ENCODE results near the gene LAG3. TPM values are rescaled to one million over a fixed set of nuclear protein-coding genes. Genes with fewer than 3 reads are reported as not detected.

LAG3 gene
- total RNA-seq, 1 experiment from 2014 or later, result 2.6 TPM

GRCh38 chr12:6795088-6795487 lies 22.8 kb downstream of the LAG3 start:
- CTCF ChIA-PET, result interaction anchor here (1.6 kb wide), 1 partner anchor 30 kb away, joined by 6 read pairs; no protein-coding TSS in a partner anchor
- peaks cover 27% of the 10 kb centered on the region for H3K27me3 Mint-ChIP-seq (ENCODE audit: low read depth)
- H3K36me3 Mint-ChIP-seq, result no peaks in the 10 kb centered on the region
- H3K4me1 Mint-ChIP-seq, result peaks cover 7% of the 10 kb centered on the region
- DNase-seq (ENCODE audit: low spot score), result no peak
- H3K4me3 Mint-ChIP-seq, result no peak overlapping the region
- H3K27ac Mint-ChIP-seq, result no peak overlapping the region
- no peak for ATAC-seq
- no peak for TF ChIP-seq MLX (CRISPR knock-in tag; IDR thresholded peaks at IDR 0.05)
- TF ChIP-seq KAT7 (CRISPR knock-in tag; IDR thresholded peaks at IDR 0.05; ENCODE audit: borderline replicate concordance), result no peak
- TF ChIP-seq, protein P1, sequence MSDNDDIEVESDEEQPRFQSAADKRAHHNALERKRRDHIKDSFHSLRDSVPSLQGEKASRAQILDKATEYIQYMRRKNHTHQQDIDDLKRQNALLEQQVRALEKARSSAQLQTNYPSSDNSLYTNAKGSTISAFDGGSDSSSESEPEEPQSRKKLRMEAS (CRISPR knock-in tag; IDR thresholded peaks at IDR 0.05), result no peak
- H3K9me3 Mint-ChIP-seq, result no peaks in the 10 kb centered on the region
- POLR2A ChIA-PET, result interaction anchor here (1.2 kb wide), 1 partner anchor 24 kb away, joined by 4 read pairs; no protein-coding TSS in a partner anchor

DNA sequence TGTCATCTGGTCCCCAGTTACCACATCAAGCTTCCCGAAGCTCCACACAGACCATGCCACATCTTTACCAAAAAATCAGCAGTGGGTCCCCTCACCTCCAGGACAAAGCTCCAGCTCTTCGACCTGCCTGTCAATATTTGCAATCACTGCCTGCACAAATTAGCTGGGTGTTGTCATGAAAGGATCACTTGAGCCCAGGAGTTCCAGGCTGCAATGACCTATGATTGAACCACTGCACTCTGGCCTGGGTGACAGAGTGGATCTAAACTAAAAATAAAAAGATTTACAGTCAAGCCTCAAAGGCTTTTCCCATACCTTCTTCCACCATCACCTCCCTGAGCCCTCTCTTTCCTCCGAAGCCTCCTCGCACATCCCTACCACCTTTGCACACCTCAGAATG lies 24.3 kb downstream of the LAG3 start:
- ATAC-seq (no peak), DNase-seq (ENCODE audit: low spot score) (no peak)
- Mint-ChIP-seq H3K4me1 (peaks cover 7% of the 10 kb centered on the region), H3K27ac (no peak overlapping the region), H3K9me3 (no peaks in the 10 kb centered on the region), H3K36me3 (no peaks in the 10 kb centered on the region), H3K4me3 (no peak overlapping the region), H3K27me3 (ENCODE audit: low read depth) (peaks cover 27% of the 10 kb centered on the region)
- ChIA-PET CTCF (interaction anchor here (1.0 to 1.6 kb wide), 2 partner anchors 28 to 30 kb away, joined by 5 to 6 read pairs; partner anchors contain the start of gene PTMS), POLR2A (interaction anchor here (1.2 kb wide), 1 partner anchor 25 kb away, joined by 4 read pairs; no protein-coding TSS in a partner anchor)
- TF ChIP-seq ZNF219 (CRISPR knock-in tag; IDR thresholded peaks at IDR 0.05; ENCODE audit: borderline replicate concordance), result no peak
- TF ChIP-seq AFF4 (CRISPR knock-in tag; IDR thresholded peaks at IDR 0.05; ENCODE audit: borderline replicate concordance), result no peak
- TF ChIP-seq FOXK1 (CRISPR knock-in tag; IDR thresholded peaks at IDR 0.05), result no peak
- TF ChIP-seq, protein P2, sequence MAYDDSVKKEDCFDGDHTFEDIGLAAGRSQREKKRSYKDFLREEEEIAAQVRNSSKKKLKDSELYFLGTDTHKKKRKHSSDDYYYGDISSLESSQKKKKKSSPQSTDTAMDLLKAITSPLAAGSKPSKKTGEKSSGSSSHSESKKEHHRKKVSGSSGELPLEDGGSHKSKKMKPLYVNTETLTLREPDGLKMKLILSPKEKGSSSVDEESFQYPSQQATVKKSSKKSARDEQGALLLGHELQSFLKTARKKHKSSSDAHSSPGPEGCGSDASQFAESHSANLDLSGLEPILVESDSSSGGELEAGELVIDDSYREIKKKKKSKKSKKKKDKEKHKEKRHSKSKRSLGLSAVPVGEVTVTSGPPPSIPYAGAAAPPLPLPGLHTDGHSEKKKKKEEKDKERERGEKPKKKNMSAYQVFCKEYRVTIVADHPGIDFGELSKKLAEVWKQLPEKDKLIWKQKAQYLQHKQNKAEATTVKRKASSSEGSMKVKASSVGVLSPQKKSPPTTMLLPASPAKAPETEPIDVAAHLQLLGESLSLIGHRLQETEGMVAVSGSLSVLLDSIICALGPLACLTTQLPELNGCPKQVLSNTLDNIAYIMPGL (CRISPR knock-in tag; IDR thresholded peaks at IDR 0.05), result no peak
- TF ChIP-seq, protein P3, sequence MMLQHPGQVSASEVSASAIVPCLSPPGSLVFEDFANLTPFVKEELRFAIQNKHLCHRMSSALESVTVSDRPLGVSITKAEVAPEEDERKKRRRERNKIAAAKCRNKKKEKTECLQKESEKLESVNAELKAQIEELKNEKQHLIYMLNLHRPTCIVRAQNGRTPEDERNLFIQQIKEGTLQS (CRISPR knock-in tag; conservative IDR thresholded peaks at IDR 0.05), result no peak
- TF ChIP-seq NR3C1 (CRISPR knock-in tag; conservative IDR thresholded peaks at IDR 0.05; ENCODE audit: low read depth), result no peak
- no peak for TF ChIP-seq NR2C2 (CRISPR knock-in tag; IDR thresholded peaks at IDR 0.05)
- TF ChIP-seq AR (CRISPR knock-in tag; IDR thresholded peaks at IDR 0.05), result no peak
- TF ChIP-seq ZNF232 (CRISPR knock-in tag; IDR thresholded peaks at IDR 0.05), result no peak
- TF ChIP-seq ETV6 (CRISPR knock-in tag; IDR thresholded peaks at IDR 0.05), result no peak
- no peak for TF ChIP-seq FOXP1 (CRISPR knock-in tag; IDR thresholded peaks at IDR 0.05; ENCODE audit: borderline replicate concordance)
- TF ChIP-seq, protein P4, sequence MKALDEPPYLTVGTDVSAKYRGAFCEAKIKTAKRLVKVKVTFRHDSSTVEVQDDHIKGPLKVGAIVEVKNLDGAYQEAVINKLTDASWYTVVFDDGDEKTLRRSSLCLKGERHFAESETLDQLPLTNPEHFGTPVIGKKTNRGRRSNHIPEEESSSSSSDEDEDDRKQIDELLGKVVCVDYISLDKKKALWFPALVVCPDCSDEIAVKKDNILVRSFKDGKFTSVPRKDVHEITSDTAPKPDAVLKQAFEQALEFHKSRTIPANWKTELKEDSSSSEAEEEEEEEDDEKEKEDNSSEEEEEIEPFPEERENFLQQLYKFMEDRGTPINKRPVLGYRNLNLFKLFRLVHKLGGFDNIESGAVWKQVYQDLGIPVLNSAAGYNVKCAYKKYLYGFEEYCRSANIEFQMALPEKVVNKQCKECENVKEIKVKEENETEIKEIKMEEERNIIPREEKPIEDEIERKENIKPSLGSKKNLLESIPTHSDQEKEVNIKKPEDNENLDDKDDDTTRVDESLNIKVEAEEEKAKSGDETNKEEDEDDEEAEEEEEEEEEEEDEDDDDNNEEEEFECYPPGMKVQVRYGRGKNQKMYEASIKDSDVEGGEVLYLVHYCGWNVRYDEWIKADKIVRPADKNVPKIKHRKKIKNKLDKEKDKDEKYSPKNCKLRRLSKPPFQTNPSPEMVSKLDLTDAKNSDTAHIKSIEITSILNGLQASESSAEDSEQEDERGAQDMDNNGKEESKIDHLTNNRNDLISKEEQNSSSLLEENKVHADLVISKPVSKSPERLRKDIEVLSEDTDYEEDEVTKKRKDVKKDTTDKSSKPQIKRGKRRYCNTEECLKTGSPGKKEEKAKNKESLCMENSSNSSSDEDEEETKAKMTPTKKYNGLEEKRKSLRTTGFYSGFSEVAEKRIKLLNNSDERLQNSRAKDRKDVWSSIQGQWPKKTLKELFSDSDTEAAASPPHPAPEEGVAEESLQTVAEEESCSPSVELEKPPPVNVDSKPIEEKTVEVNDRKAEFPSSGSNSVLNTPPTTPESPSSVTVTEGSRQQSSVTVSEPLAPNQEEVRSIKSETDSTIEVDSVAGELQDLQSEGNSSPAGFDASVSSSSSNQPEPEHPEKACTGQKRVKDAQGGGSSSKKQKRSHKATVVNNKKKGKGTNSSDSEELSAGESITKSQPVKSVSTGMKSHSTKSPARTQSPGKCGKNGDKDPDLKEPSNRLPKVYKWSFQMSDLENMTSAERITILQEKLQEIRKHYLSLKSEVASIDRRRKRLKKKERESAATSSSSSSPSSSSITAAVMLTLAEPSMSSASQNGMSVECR (CRISPR knock-in tag; IDR thresholded peaks at IDR 0.05; ENCODE audit: borderline replicate concordance), result no peak
- TF ChIP-seq ESRRA (CRISPR knock-in tag; IDR thresholded peaks at IDR 0.05; ENCODE audit: borderline replicate concordance), result no peak
- no peak for TF ChIP-seq USF1 (CRISPR knock-in tag; IDR thresholded peaks at IDR 0.05)
- no peak for TF ChIP-seq EMX1 (CRISPR knock-in tag; IDR thresholded peaks at IDR 0.05)
